ENCODE measurements around the gene CLIC3. TPM values are rescaled to one million over a fixed set of nuclear protein-coding genes. Genes with fewer than 3 reads are reported as not detected.

CLIC3 gene
- total and polyA plus RNA-seq, 2 donors (not counting 1 experiment from before 2014, with no cell fraction given), result 1.1 to 1.9 TPM

DNA sequence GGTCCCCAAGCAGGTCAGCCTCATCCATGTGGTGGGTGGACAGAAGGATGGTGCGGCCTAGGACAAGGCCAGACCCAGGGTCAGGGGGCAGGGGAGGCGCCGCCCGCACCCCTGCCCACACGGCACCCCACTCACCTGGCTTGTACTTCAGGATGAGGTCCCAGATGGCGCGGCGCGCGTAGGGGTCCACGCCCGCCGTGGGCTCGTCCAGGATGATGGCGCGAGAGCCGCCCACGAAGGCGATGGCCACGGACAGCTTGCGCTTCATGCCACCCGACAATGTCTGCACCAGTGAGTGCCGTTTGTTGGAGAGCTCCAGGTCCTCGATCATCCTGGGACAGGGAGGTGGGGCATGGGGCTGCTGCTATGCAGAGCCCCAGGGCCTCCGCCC lies 19.2 kb upstream of the CLIC3 start:
- no peaks in the 10 kb centered on the region for H4K20me1 ChIP-seq (ENCODE audit: control insufficient read depth, insufficient read depth, low read length, poor library complexity, severe bottlenecking)
- H3K9me3 Mint-ChIP-seq (ENCODE audit: insufficient read depth), result no peaks in the 10 kb centered on the region
- 100% methylated on average over 17 of the region's 25 CpGs for WGBS (ENCODE audit: insufficient coverage)
- no peak overlapping the region for H3K9ac ChIP-seq (ENCODE audit: low read length)
- H3K27me3 ChIP-seq (replicated peaks in 1 of 4; ENCODE audit: control extremely low read depth in 1 of 4, control insufficient read depth in 3 of 4, insufficient read depth in 4 of 4, low read length in 3 of 4), result no peaks in the 10 kb centered on the region
- H3K4me3 Mint-ChIP-seq, result no peak overlapping the region
- TF ChIP-seq CTCF (IDR thresholded peaks at IDR 0.05) (no peak), EZH2 (IDR thresholded peaks at IDR 0.05; ENCODE audit: borderline replicate concordance, insufficient read depth, low read depth, low read length, poor library complexity, severe bottlenecking) (no peak)
- no peaks in the 10 kb centered on the region for H3K79me2 ChIP-seq (ENCODE audit: control insufficient read depth, insufficient read depth, low read length)
- H3K4me1 ChIP-seq (ENCODE audit: control insufficient read depth in 2 of 2, insufficient read depth in 2 of 2, low read length in 2 of 2), result no peaks in the 10 kb centered on the region
- H3K4me1 Mint-ChIP-seq, result no peaks in the 10 kb centered on the region
- intact Hi-C loops (cut with micrococcal nuclease), result no loop called here
- ATAC-seq (ENCODE audit: low read depth) (no peak), DNase-seq (no peak)
- ChIA-PET POLR2A (no interaction called here), CTCF (no interaction called here)
- no peak overlapping the region for H3K27ac Mint-ChIP-seq
- H3K36me3 ChIP-seq (replicated peaks in 1 of 2; ENCODE audit: control extremely low read depth in 1 of 2, control insufficient read depth in 1 of 2, extremely low read depth in 1 of 2, insufficient read depth in 2 of 2, low read length in 1 of 2), result peaks cover 1 to 5% of the 10 kb centered on the region in 2 experiments
- no peak overlapping the region for H3K27ac ChIP-seq (ENCODE audit: low read length in 2 of 2)
- H3K27me3 Mint-ChIP-seq, result no peaks in the 10 kb centered on the region
- H3K4me3 ChIP-seq (ENCODE audit: control extremely low read depth in 1 of 5, extremely low read depth in 1 of 5, insufficient read depth in 1 of 5, low read depth in 2 of 5, low read length in 4 of 5), result no peak overlapping the region
- H3K9me3 ChIP-seq (ENCODE audit: control extremely low read depth in 1 of 3, control insufficient read depth in 2 of 3, insufficient read depth in 1 of 3, low read length in 2 of 3), result no peaks in the 10 kb centered on the region
- no peak overlapping the region for H3K4me2 ChIP-seq (replicated peaks; ENCODE audit: low read depth, low read length, poor library complexity, severe bottlenecking)
- H2AFZ ChIP-seq (ENCODE audit: insufficient read depth, low read depth, low read length, poor library complexity, severe bottlenecking), result no peak overlapping the region

DNA sequence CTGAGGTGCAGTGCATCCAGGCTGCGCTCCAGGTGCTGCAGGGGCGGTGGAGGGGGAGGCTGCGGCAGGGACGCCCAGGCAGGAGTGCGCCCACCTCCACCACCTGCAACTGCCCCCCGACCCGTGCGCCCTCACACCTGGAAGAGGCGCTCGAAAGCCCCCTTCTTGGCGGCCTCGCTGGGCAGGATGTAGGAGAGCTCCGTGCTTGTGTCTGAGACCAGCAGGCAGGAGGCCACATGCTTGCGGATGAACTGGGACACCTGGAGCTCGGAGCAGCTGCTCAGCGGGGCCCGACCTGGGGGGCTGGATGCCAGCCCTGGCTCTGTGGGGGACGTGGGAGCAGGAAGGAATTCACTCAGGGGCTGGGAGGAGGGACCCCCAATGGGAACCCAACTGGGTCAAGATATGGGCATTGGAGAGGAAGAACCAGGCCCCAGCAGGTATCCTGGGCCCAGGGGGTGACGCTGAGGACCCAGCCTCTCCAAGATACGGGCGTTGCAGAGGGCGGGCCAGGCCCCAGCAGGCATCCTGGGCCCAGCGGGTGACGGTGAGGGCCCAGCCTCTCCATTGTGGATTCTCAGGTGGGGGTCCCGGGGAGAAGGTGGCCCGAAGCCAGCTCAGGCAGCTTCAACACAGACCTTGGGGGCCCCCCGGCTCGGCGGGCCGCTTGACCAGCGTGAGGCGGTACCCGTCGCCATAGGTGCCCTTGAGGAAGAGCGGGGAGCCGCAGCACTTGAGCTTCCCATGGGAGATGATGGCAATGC lies 18.6 kb upstream of the CLIC3 start:
- no peak overlapping the region for H3K4me2 ChIP-seq (replicated peaks; ENCODE audit: low read depth, low read length, poor library complexity, severe bottlenecking)
- H3K27ac Mint-ChIP-seq, result no peak overlapping the region
- H2AFZ ChIP-seq (ENCODE audit: insufficient read depth, low read depth, low read length, poor library complexity, severe bottlenecking), result no peak overlapping the region
- H3K4me3 ChIP-seq (ENCODE audit: control extremely low read depth in 1 of 5, extremely low read depth in 1 of 5, insufficient read depth in 1 of 5, low read depth in 2 of 5, low read length in 4 of 5), result no peak overlapping the region
- intact Hi-C loops (cut with micrococcal nuclease), result no loop called here
- H3K9ac ChIP-seq (ENCODE audit: low read length), result no peak overlapping the region
- H3K27ac ChIP-seq (ENCODE audit: low read length in 2 of 2), result no peak overlapping the region
- no peak for TF ChIP-seq CTCF (IDR thresholded peaks at IDR 0.05)
- TF ChIP-seq EZH2 (IDR thresholded peaks at IDR 0.05; ENCODE audit: borderline replicate concordance, insufficient read depth, low read depth, low read length, poor library complexity, severe bottlenecking), result no peak
- H3K9me3 Mint-ChIP-seq (ENCODE audit: insufficient read depth), result no peaks in the 10 kb centered on the region
- no peaks in the 10 kb centered on the region for H3K79me2 ChIP-seq (ENCODE audit: control insufficient read depth, insufficient read depth, low read length)
- H3K4me1 ChIP-seq (ENCODE audit: control insufficient read depth in 2 of 2, insufficient read depth in 2 of 2, low read length in 2 of 2), result no peaks in the 10 kb centered on the region
- CTCF ChIA-PET, result interaction anchor here (1.2 kb wide), 1 partner anchor 20 kb away, joined by 3 read pairs; no protein-coding TSS in a partner anchor
- H3K4me1 Mint-ChIP-seq, result no peaks in the 10 kb centered on the region
- no peak overlapping the region for H3K4me3 Mint-ChIP-seq
- peaks cover 1 to 5% of the 10 kb centered on the region in 2 experiments for H3K36me3 ChIP-seq (replicated peaks in 1 of 2; ENCODE audit: control extremely low read depth in 1 of 2, control insufficient read depth in 1 of 2, extremely low read depth in 1 of 2, insufficient read depth in 2 of 2, low read length in 1 of 2)
- no peaks in the 10 kb centered on the region for H3K27me3 Mint-ChIP-seq
- POLR2A ChIA-PET, result no interaction called here
- no peaks in the 10 kb centered on the region for H4K20me1 ChIP-seq (ENCODE audit: control insufficient read depth, insufficient read depth, low read length, poor library complexity, severe bottlenecking)
- H3K9me3 ChIP-seq (ENCODE audit: control extremely low read depth in 1 of 3, control insufficient read depth in 2 of 3, insufficient read depth in 1 of 3, low read length in 2 of 3), result no peaks in the 10 kb centered on the region
- no peak for DNase-seq
- no peak for ATAC-seq (ENCODE audit: low read depth)
- H3K27me3 ChIP-seq (replicated peaks in 1 of 4; ENCODE audit: control extremely low read depth in 1 of 4, control insufficient read depth in 3 of 4, insufficient read depth in 4 of 4, low read length in 3 of 4), result no peaks in the 10 kb centered on the region
- WGBS (ENCODE audit: insufficient coverage), result 98% methylated on average over 31 of the region's 36 CpGs

Measured in B cell (primary cell).